PFSK-1 (cell line): ENCODE measurements around the gene LACTBL1.

Experiments used
- POLR2AphosphoS5 ChIP-seq: IDR thresholded peaks from 2 replicates; pipeline ENCODE4 v1.6.1; 2012; ENCODE audit warnings: low read depth, mild to moderate bottlenecking, control low read depth, low read length, moderate library complexity
- TAF1 ChIP-seq: IDR thresholded peaks from 2 replicates; pipeline ENCODE4 v1.6.1; 2012; ENCODE audit warnings: low read length, control low read depth, borderline replicate concordance; ENCODE audit not compliant: insufficient read depth

DNA sequence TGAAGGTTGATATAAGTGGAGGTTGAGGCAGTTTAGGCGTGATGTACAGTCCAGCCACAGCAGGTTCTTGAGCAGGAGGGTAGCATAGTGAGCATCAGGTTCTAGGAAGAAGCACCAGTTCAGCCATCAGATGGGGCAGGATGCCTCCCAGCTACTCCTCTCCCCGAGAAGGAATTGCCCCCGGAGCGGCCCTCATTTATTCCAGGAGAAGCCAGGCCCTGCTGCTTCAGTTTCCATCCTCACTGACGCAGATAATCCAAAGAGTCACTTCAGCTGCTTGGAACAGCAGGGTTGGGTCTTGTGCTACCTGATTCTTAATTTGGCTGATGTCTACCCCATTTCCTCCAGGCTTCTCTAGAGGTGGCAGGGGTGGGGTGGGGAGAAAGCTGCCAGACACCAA is 54.7 kb downstream of the LACTBL1 start:
- TF ChIP-seq TAF1 (no peak), POLR2AphosphoS5 (no peak)
